GM12878 (cell line): ENCODE results near the gene NUBPL. TPM values are rescaled to one million over a fixed set of nuclear protein-coding genes. Genes with fewer than 3 reads are reported as not detected.

Experiments
- ATAC-seq: fragments of 200-7000 bp; cut with Tn5 transposase; 3 replicates; pipeline ENCODE4 v1.9.1; 2020; ENCODE audit warnings: mild to moderate bottlenecking, moderate library complexity
- BruUV-seq: library from RNA; stranded (reverse); fragments of 400-500 nt; replicated peaks from 2 replicates; lab custom pipeline; 2021; lab: Mats Ljungman, UMichigan
- CTCF ChIA-PET: fragments of 300-600 bp; sonication (Branson Sonifier 250); formaldehyde crosslinking; extraction: SDS; loops from one replicate; lab custom pipeline; 2021; ENCODE audit warnings: inconsistent platforms; lab: Yijun Ruan, JAX
- POLR2A ChIA-PET: fragments of 350-600 bp; formaldehyde crosslinking; extraction: SDS; loops from one replicate; lab custom pipeline; 2021; ENCODE audit warnings: inconsistent platforms; lab: Charles Lee
- RAD21 ChIA-PET: fragments of 300-600 bp; sonication (Branson Sonifier 250); formaldehyde crosslinking; loops from one replicate; lab custom pipeline; 2023; ENCODE audit warnings: antibody characterized with exemption; ENCODE audit not compliant: unreplicated experiment; lab: Charles Lee
- SMC1A ChIA-PET: fragments of 300-600 bp; sonication (Branson Sonifier 250); formaldehyde crosslinking; loops from one replicate; lab custom pipeline; 2023; ENCODE audit not compliant: unreplicated experiment, uncharacterized antibody; lab: Charles Lee
- DNase-seq: peaks from one replicate; pipeline ENCODE4 v3.0.0-alpha.2; 2011; ENCODE audit warnings: low read depth, low spot score
- FAIRE-seq: peaks from 3 replicates; lab custom pipeline; 2011; peaks lifted over from hg19 to GRCh38; lab: Jason Lieb, UNC
- H2AFZ ChIP-seq: 2 replicates; pipeline ENCODE4 v1.6.0; 2011; ENCODE audit warnings: low read depth, low read length, control low read depth; ENCODE audit not compliant: control insufficient read depth
- H3K27ac ChIP-seq: 2 replicates; pipeline ENCODE4 v1.5.1; 2011; ENCODE audit warnings: control low read depth; ENCODE audit not compliant: control insufficient read depth, insufficient read depth
- H3K27me3 ChIP-seq, 2 experiments: replicated peaks in 1 of 2; 2 replicates each; pipeline versions ENCODE4 v1.6.0 to v1.6.1; 2011; ENCODE audit warnings: low read length in 1 of 2; ENCODE audit not compliant: control insufficient read depth in 2 of 2, insufficient read depth in 2 of 2
- H3K36me3 ChIP-seq, 2 experiments: 2 replicates each; pipeline ENCODE4 v1.5.1; 2011; ENCODE audit warnings: low read length in 1 of 2; ENCODE audit not compliant: control insufficient read depth in 2 of 2, insufficient read depth in 2 of 2
- H3K4me1 ChIP-seq: 2 replicates; pipeline ENCODE4 v1.6.1; 2011; ENCODE audit warnings: mild to moderate bottlenecking, low read length, moderate library complexity, mixed read lengths; ENCODE audit not compliant: control insufficient read depth, insufficient read depth
- H3K4me2 ChIP-seq: 2 replicates; pipeline ENCODE4 v1.6.0; 2011; ENCODE audit warnings: control low read depth; ENCODE audit not compliant: control insufficient read depth, insufficient read depth
- H3K4me3 ChIP-seq: fragments of 200-600 bp; sonication (generic); 2 replicates; pipeline ENCODE4 v1.5.1; 2016
- H3K79me2 ChIP-seq: 2 replicates; pipeline ENCODE4 v1.6.0; 2011; ENCODE audit warnings: low read length; ENCODE audit not compliant: control insufficient read depth, insufficient read depth
- H3K9ac ChIP-seq: 2 replicates; pipeline ENCODE4 v1.8.0; 2011; ENCODE audit warnings: low read length, control low read depth, mixed read lengths; ENCODE audit not compliant: control insufficient read depth, insufficient read depth
- H3K9me3 ChIP-seq: replicated peaks from 3 replicates; pipeline ENCODE4 v1.5.1; 2011; ENCODE audit warnings: mild to moderate bottlenecking, low read length; ENCODE audit not compliant: control insufficient read depth, insufficient read depth
- H4K20me1 ChIP-seq: 2 replicates; pipeline ENCODE4 v1.6.0; 2011; ENCODE audit not compliant: control insufficient read depth, insufficient read depth
- CBX5 ChIP-seq: sonication (generic); IDR thresholded peaks from 2 replicates; pipeline ENCODE4 v1.6.1; 2016; ENCODE audit warnings: low read depth, moderate library complexity, mild to moderate bottlenecking, inconsistent platforms
- CEBPZ ChIP-seq: fragments of 150-350 bp; IDR thresholded peaks from 2 replicates; pipeline ENCODE4 v1.6.1; 2016; ENCODE audit warnings: low read depth, low read length
- NR2C1 ChIP-seq: fragments of 450-650 bp; IDR thresholded peaks from 2 replicates; pipeline ENCODE4 v1.6.1; 2017; ENCODE audit warnings: antibody characterized with exemption, mild to moderate bottlenecking, moderate library complexity
- POLR2A ChIP-seq: IDR thresholded peaks from 2 replicates; pipeline ENCODE4 v1.6.1; 2011; ENCODE audit warnings: low read depth, mild to moderate bottlenecking, low read length
- RB1 ChIP-seq: fragments of 450-650 bp; formaldehyde crosslinking; IDR thresholded peaks from 2 replicates; pipeline ENCODE4 v1.6.1; 2017; ENCODE audit warnings: mild to moderate bottlenecking, borderline replicate concordance
- ZNF24 ChIP-seq: fragments of 450-650 bp; IDR thresholded peaks from 2 replicates; pipeline ENCODE4 v1.6.1; 2017; ENCODE audit warnings: antibody characterized with exemption, mild to moderate bottlenecking
- WGBS: methylation state at CpG from one replicate; pipeline ENCODE4 v1.1.6; 2016; ENCODE audit warnings: low lambda C conversion rate; ENCODE audit not compliant: insufficient replicate concordance, insufficient coverage; ENCODE audit errors: missing lambda C conversion rate; 5-methylcytosine and 5-hydroxymethylcytosine counted together
- in situ Hi-C: fragments of 300-500 bp; cut with MboI; formaldehyde crosslinking; loops from 9 replicates; pipeline ENCODE4 v1.14.3; 2018; ENCODE audit warnings: mixed read lengths
- intact Hi-C: fragments of 100-400 bp; cut with micrococcal nuclease; formaldehyde crosslinking; loops from one replicate; pipeline ENCODE4 v1.14.2; 2022; ENCODE audit not compliant: unreplicated experiment
- polyA plus RNA-seq, 11 experiments: library from polyadenylated mRNA; depleted of rRNA in 4 of 11; unstranded in 6 of 11; stranded (reverse) in 5 of 11; fragments of >200 nt; fragmentation: Nextera tagmentation in 4 of 11; fragmentation: Illumina TruSeq in 1 of 11; extraction: Ambion mirVana in 4 of 11; extraction: Trizol in 1 of 11; gene quantifications; 1 replicate in 1 of 11; 2 replicates in 10 of 11; pipeline versions ENCODE4 v1.2.1 to v1.2.3, GENCODE V29; 2011 to 2016; ENCODE audit warnings: inconsistent platforms in 2 of 11, missing spikeins in 2 of 11, low read depth in 1 of 11
- total RNA-seq, 4 experiments: library from RNA; depleted of rRNA in 3 of 4; stranded (reverse); fragments of >200 nt in 3 of 4; fragmentation: Illumina TruSeq in 1 of 4; extraction: Trizol in 1 of 4; gene quantifications; 2 replicates each; pipeline versions ENCODE4 v1.2.1 to v1.2.3, GENCODE V29; 2013 to 2021

The NUBPL gene
- total and polyA plus RNA-seq, 10 of the 15 experiments (the other 5 are each of a cell fraction or from before 2014, with no cell fraction given): 3.4 to 11.6 (median 8.1) TPM

DNA sequence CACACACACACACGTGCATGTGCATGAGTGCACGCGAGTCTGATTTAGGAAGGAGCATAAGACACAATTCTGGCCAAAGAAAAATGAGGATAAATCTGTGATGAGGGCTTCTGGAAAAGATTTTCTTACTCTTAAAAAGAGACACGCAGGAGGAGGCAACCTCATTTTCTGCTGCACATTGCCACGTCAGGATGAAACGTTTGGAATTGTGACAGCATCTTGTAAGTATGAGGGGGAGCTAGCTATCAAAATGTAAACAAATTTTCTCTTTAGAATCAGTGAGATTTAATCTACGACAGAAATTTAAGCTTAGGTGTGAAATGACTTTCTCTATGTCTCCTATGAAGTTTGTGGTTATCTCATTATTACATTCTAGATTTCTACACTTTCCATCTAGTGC lies 31.1 kb upstream of the NUBPL start:
- FAIRE-seq (no peak), ATAC-seq (no peak), DNase-seq (no peak)
- H3K4me2 ChIP-seq: no peak overlapping the region
- H3K36me3 ChIP-seq: no peaks in the 10 kb centered on the region
- ChIA-PET RAD21 (no interaction called here), POLR2A (no interaction called here), CTCF (interaction anchor here (1.6 kb wide), 1 partner anchor 21 kb away, joined by 3 read pairs; no protein-coding TSS in a partner anchor), SMC1A (no interaction called here)
- no peak overlapping the region for H3K9ac ChIP-seq
- H3K27ac ChIP-seq: no peak overlapping the region
- intact Hi-C loops (no loop called here), in situ Hi-C loops (no loop called here)
- WGBS: 61% methylated on average over 7 of the region's 7 CpGs
- no peaks in the 10 kb centered on the region for H3K9me3 ChIP-seq
- H4K20me1 ChIP-seq: no peaks in the 10 kb centered on the region
- no peak for TF ChIP-seq NR2C1
- TF ChIP-seq POLR2A: no peak
- no peak for TF ChIP-seq RB1
- TF ChIP-seq CEBPZ: no peak
- TF ChIP-seq CBX5: no peak
- no peak for TF ChIP-seq ZNF24
- no peaks in the 10 kb centered on the region for H3K4me1 ChIP-seq
- no TSS peak for BruUV-seq
- no peaks in the 10 kb centered on the region for H3K27me3 ChIP-seq
- H2AFZ ChIP-seq: no peak overlapping the region
- no peak overlapping the region for H3K4me3 ChIP-seq
- H3K79me2 ChIP-seq: no peaks in the 10 kb centered on the region
